K562 (cell line): Measurements from ENCODE around the gene EML3. TPM values are rescaled to one million over a fixed set of nuclear protein-coding genes. Genes with fewer than 3 reads are reported as not detected.

Experiments
- ATAC-seq: fragments of 200-7000 bp; cut with Tn5 transposase; 3 replicates; pipeline ENCODE4 v1.9.1; 2020; ENCODE audit warnings: moderate library complexity
- BruUV-seq: library from RNA; stranded (reverse); fragments of 400-500 nt; replicated peaks from 2 replicates; lab custom pipeline; 2021; lab: Mats Ljungman, UMichigan
- CTCF ChIA-PET: fragments of 300-600 bp; formaldehyde crosslinking; extraction: SDS; loops from one replicate; lab custom pipeline; 2021; ENCODE audit warnings: low intra/inter-chr PET ratio; lab: Yijun Ruan, JAX
- POLR2A ChIA-PET: fragments of 300-600, 350-650 bp; sonication (Branson Sonifier 250); formaldehyde crosslinking; extraction: SDS; loops from one replicate; lab custom pipeline; 2021; ENCODE audit warnings: antibody characterized with exemption, inconsistent platforms; lab: Yijun Ruan, JAX
- DNase-seq, 4 experiments: peaks; one replicate each; pipeline versions ENCODE4 v3.0.0 to v3.0.0-alpha.2; 2011 to 2018; ENCODE audit warnings: low spot score in 3 of 4, mixed read lengths in 3 of 4; ENCODE audit errors: extremely low read depth in 1 of 4
- FAIRE-seq: peaks from 2 replicates; lab custom pipeline; 2011; peaks lifted over from hg19 to GRCh38; lab: Jason Lieb, UNC
- H2AFZ ChIP-seq: 2 replicates; pipeline ENCODE4 v1.6.0; 2011; ENCODE audit warnings: low read depth, low read length, control low read depth, inconsistent platforms
- H3K27ac ChIP-seq: fragments of 200-600 bp; 3 replicates; pipeline ENCODE4 v1.8.0; 2011; ENCODE audit warnings: low read depth, mild to moderate bottlenecking, control low read depth, inconsistent platforms, low read length, moderate library complexity, mixed read lengths; ENCODE audit errors: extremely low read depth
- H3K27me3 ChIP-seq, 2 experiments: fragments of 300-600 bp in 1 of 2; 2 replicates in 1 of 2; 3 replicates in 1 of 2; pipeline versions ENCODE4 v1.6.0 to v1.8.0; 2011; ENCODE audit warnings: inconsistent platforms in 2 of 2, low read length in 2 of 2, mild to moderate bottlenecking in 1 of 2, mixed read lengths in 1 of 2, moderate library complexity in 1 of 2; ENCODE audit not compliant: control insufficient read depth in 2 of 2, insufficient read depth in 2 of 2
- H3K36me3 ChIP-seq: fragments of 300-600 bp; 3 replicates; pipeline ENCODE4 v1.8.0; 2011; ENCODE audit warnings: mild to moderate bottlenecking, low read length, inconsistent platforms; ENCODE audit not compliant: control insufficient read depth, insufficient read depth
- H3K4me1 ChIP-seq, 2 experiments: fragments of 200-600 bp in 1 of 2; replicated peaks in 1 of 2; 2 replicates in 1 of 2; 3 replicates in 1 of 2; pipeline versions ENCODE4 v1.5.1 to v1.8.0; 2011; ENCODE audit warnings: inconsistent platforms in 2 of 2, low read length in 2 of 2, mild to moderate bottlenecking in 1 of 2, mixed read lengths in 1 of 2, moderate library complexity in 1 of 2; ENCODE audit not compliant: control insufficient read depth in 2 of 2, insufficient read depth in 2 of 2
- H3K4me2 ChIP-seq: 2 replicates; pipeline ENCODE4 v1.6.1; 2011; ENCODE audit warnings: low read length, control low read depth, inconsistent platforms, mixed read lengths; ENCODE audit not compliant: insufficient read depth
- H3K4me3 ChIP-seq: fragments of 200-600 bp; sonication (generic), shearing (Covaris generic); 2 replicates; pipeline ENCODE4 v1.5.1; 2016; ENCODE audit warnings: control low read depth, inconsistent platforms
- H3K79me2 ChIP-seq: fragments of 200-600 bp; 3 replicates; pipeline ENCODE4 v1.8.0; 2011; ENCODE audit warnings: low read length, inconsistent platforms; ENCODE audit not compliant: control insufficient read depth, insufficient read depth
- H3K9ac ChIP-seq, 2 experiments: 2 replicates each; pipeline versions ENCODE4 v1.6.0 to v1.6.1; 2011; ENCODE audit warnings: low read depth in 2 of 2, low read length in 2 of 2, control low read depth in 1 of 2, inconsistent platforms in 1 of 2, mild to moderate bottlenecking in 1 of 2, mixed read lengths in 1 of 2; ENCODE audit not compliant: insufficient read depth in 1 of 2
- H3K9me1 ChIP-seq: one replicate; pipeline ENCODE4 v1.6.0; 2011; ENCODE audit warnings: inconsistent platforms, mild to moderate bottlenecking, low read length, moderate library complexity; ENCODE audit not compliant: control insufficient read depth, insufficient read depth
- H3K9me3 ChIP-seq: replicated peaks from 2 replicates; pipeline ENCODE4 v1.5.1; 2011; ENCODE audit warnings: low read depth, low read length, inconsistent platforms; ENCODE audit not compliant: control insufficient read depth, insufficient read depth
- H4K20me1 ChIP-seq: replicated peaks from 2 replicates; pipeline ENCODE4 v1.6.1; 2011; ENCODE audit warnings: low read length, inconsistent platforms, mixed read lengths; ENCODE audit not compliant: control insufficient read depth, insufficient read depth
- DPF2 ChIP-seq: fragments of 450-650 bp; IDR thresholded peaks from 2 replicates; pipeline ENCODE4 v1.6.1; 2016
- FOXP4 ChIP-seq: sonication (generic); formaldehyde crosslinking; IDR thresholded peaks from 2 replicates; pipeline ENCODE4 v1.8.0; 2022; ENCODE audit warnings: mild to moderate bottlenecking, missing genetic modification reagents, borderline replicate concordance
- KLF16 ChIP-seq: IDR thresholded peaks from 2 replicates; pipeline ENCODE4 v1.6.1; 2016; ENCODE audit warnings: antibody characterized with exemption
- MEIS2 ChIP-seq: fragments of 450-650 bp; IDR thresholded peaks from 2 replicates; pipeline ENCODE4 v1.6.1; 2014; ENCODE audit warnings: mild to moderate bottlenecking; ENCODE audit not compliant: partially characterized antibody
- MYC ChIP-seq, 2 experiments: fragments of 250-450 bp in 1 of 2; sonication (Bioruptor Pico) in 1 of 2; IDR thresholded peaks; 2 replicates each; pipeline versions ENCODE4 v1.5.1 to v1.6.1; 2012 to 2021; ENCODE audit warnings: low read depth in 2 of 2, borderline replicate concordance in 1 of 2, improper control_type of control experiment in 1 of 2, low read length in 1 of 2, mild to moderate bottlenecking in 1 of 2, moderate library complexity in 1 of 2
- SPI1 ChIP-seq: IDR thresholded peaks from 2 replicates; pipeline ENCODE4 v1.6.1; 2011; ENCODE audit warnings: low read depth, low read length, control low read depth, borderline replicate concordance
- WGBS: fragments of 100-300 bp; shearing (Covaris generic); methylation state at CpG from one replicate; pipeline ENCODE4 v1.1.6; 2016; ENCODE audit warnings: low coverage, mixed read lengths; ENCODE audit not compliant: insufficient coverage; ENCODE audit errors: missing lambda C conversion rate; 5-methylcytosine and 5-hydroxymethylcytosine counted together
- in situ Hi-C: fragments of 300-500 bp; cut with MboI; formaldehyde crosslinking; loops from 4 replicates; pipeline ENCODE4 v1.15.0; 2018; ENCODE audit warnings: inconsistent platforms, mixed read lengths
- intact Hi-C: fragments of 100-400 bp; cut with micrococcal nuclease; formaldehyde crosslinking; loops from 2 replicates; pipeline ENCODE4 v1.14.2; 2022
- polyA plus RNA-seq, 8 experiments: library from polyadenylated mRNA; depleted of rRNA in 4 of 8; stranded (reverse) in 5 of 8; unstranded in 3 of 8; fragments of >200 nt; fragmentation: Nextera tagmentation in 2 of 8; fragmentation: Illumina TruSeq in 1 of 8; extraction: Ambion mirVana in 2 of 8; extraction: Trizol in 1 of 8; gene quantifications; 2 replicates each; pipeline versions ENCODE4 v1.2.1 to v1.2.3, GENCODE V29; 2011 to 2014; ENCODE audit warnings: inconsistent platforms in 1 of 8, missing spikeins in 1 of 8
- total RNA-seq, 7 experiments: library from RNA; depleted of rRNA in 6 of 7; stranded (reverse); fragments of >200 nt in 6 of 7; fragmentation: Illumina TruSeq in 2 of 7; extraction: Trizol in 2 of 7; gene quantifications; 2 replicates each; pipeline versions ENCODE4 v1.2.1 to v1.2.3, GENCODE V29; 2011 to 2021; ENCODE audit warnings: low replicate concordance in 1 of 7
- TF ChIP-seq, protein P1 (sequence below): fragments of 200-800 bp; sonication (Bioruptor generic); IDR thresholded peaks from 2 replicates; pipeline ENCODE4 v1.6.1; 2017; ENCODE audit warnings: missing genetic modification characterization, missing compliant biosample characterization
- TF ChIP-seq, protein P2 (sequence below): sonication (generic); IDR thresholded peaks from 2 replicates; pipeline ENCODE4 v1.6.1; 2016
- TF ChIP-seq, protein P3 (sequence below), 3 experiments: fragments of 200-800 bp in 1 of 3; fragments of 250-450 bp in 1 of 3; fragments of 450-650 bp in 1 of 3; sonication (Bioruptor Pico) in 1 of 3; sonication (Bioruptor generic) in 1 of 3; formaldehyde crosslinking in 1 of 3; IDR thresholded peaks; 2 replicates each; pipeline versions ENCODE4 v1.6.1 to v1.8.0; 2016 to 2022; ENCODE audit warnings: mild to moderate bottlenecking in 2 of 3, missing genetic modification characterization in 2 of 3, missing compliant biosample characterization in 1 of 3, moderate library complexity in 1 of 3

The EML3 gene
- total and polyA plus RNA-seq, 9 of the 15 experiments (the other 6 are each of a cell fraction or from before 2014, with no cell fraction given) = 0.32 to 90.5 (median 26.4) TPM

DNA sequence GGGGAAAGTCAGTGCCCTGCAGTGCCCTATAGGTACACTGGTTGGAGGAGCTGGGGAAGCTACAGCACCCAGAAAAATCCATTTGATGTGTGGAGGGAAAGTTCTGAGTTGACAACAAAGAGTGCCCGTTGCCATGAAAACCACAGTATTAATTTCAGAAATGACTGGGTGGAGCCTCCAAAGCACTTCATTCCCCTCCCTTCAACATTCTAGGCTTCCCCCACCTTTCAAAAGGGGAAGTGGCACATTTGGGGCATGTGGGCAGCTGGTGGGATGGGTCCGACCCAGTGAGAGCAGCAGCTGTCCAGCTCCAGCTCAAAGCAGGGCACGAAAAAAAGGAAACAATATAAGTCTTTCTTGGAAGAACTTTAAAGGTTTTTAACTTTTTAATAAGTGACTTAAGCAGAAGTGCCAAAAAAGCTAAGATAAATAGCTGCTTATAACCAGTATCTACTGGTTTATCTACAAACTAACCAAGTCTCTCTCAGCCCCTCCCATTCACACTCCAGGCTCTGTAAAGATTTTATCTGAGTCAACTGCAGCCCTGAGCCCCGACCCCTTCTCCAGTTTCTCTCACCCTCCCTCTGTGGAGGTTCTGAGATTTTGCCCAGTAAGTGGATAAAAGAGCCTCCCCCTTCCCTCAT lies 57.0 kb downstream of the EML3 start:
- H3K4me2 ChIP-seq = peak overlapping the region; percentile 44; the same call in 1 of the 2 replicates
- peak overlapping the region; percentile 13 to 81; a peak in 2 of 4 replicates for H3K9ac ChIP-seq
- ChIA-PET POLR2A (interaction anchor here (0.6 to 2.9 kb wide), 5 partner anchors 9 to 131 kb away, joined by 3 to 17 read pairs (median 3); partner anchors contain the start of gene AHNAK), CTCF (interaction anchor here (0.6 kb wide), 2 partner anchors 162 to 163 kb away, joined by 3 to 4 read pairs; no protein-coding TSS in a partner anchor)
- no peak overlapping the region for H3K4me3 ChIP-seq
- H2AFZ ChIP-seq = no peak overlapping the region
- DNase-seq (peak in 2 of 4 experiments; percentile 56 to 63), FAIRE-seq (no peak), ATAC-seq (no peak)
- intact Hi-C loops = no loop called here
- peaks cover 12% of the 10 kb centered on the region; the same call in 2 of the 3 replicates for H3K79me2 ChIP-seq
- in situ Hi-C loops = loop anchor here (5.0 to 10.0 kb wide), 2 partner anchors 133 to 161 kb away; no protein-coding TSS in a partner anchor
- H3K9me3 ChIP-seq = no peaks in the 10 kb centered on the region
- H3K4me1 ChIP-seq = peaks cover 65 to 68% of the 10 kb centered on the region in 2 experiments
- H3K27ac ChIP-seq = peak overlapping the region; percentile 73
- H3K36me3 ChIP-seq = peaks cover 42% of the 10 kb centered on the region
- H4K20me1 ChIP-seq = no peaks in the 10 kb centered on the region; the same call in 1 of the 2 replicates
- no peaks in the 10 kb centered on the region for H3K9me1 ChIP-seq
- BruUV-seq = no TSS peak
- H3K27me3 ChIP-seq = no peaks in the 10 kb centered on the region
- WGBS = 37% methylated on average over 4 of the region's 4 CpGs
- TF ChIP-seq, protein P1, sequence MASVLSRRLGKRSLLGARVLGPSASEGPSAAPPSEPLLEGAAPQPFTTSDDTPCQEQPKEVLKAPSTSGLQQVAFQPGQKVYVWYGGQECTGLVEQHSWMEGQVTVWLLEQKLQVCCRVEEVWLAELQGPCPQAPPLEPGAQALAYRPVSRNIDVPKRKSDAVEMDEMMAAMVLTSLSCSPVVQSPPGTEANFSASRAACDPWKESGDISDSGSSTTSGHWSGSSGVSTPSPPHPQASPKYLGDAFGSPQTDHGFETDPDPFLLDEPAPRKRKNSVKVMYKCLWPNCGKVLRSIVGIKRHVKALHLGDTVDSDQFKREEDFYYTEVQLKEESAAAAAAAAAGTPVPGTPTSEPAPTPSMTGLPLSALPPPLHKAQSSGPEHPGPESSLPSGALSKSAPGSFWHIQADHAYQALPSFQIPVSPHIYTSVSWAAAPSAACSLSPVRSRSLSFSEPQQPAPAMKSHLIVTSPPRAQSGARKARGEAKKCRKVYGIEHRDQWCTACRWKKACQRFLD (CRISPR knock-in tag) = 0 out of 2 replicates have a peak, but pooled peaks have one; percentile 46
- TF ChIP-seq KLF16 = peak; percentile 67
- peak; percentile 7; the same call in 1 of the 2 replicates for TF ChIP-seq MYC (IDR thresholded peaks at IDR 0.05; ENCODE audit: low read depth, low read length)
- TF ChIP-seq MYC (CRISPR knock-in tag; IDR thresholded peaks at IDR 0.05; ENCODE audit: borderline replicate concordance, low read depth) = no peak
- peak; percentile 24; the same call in 1 of the 2 replicates for TF ChIP-seq DPF2
- peak; percentile 81 for TF ChIP-seq MEIS2
- TF ChIP-seq, protein P2, sequence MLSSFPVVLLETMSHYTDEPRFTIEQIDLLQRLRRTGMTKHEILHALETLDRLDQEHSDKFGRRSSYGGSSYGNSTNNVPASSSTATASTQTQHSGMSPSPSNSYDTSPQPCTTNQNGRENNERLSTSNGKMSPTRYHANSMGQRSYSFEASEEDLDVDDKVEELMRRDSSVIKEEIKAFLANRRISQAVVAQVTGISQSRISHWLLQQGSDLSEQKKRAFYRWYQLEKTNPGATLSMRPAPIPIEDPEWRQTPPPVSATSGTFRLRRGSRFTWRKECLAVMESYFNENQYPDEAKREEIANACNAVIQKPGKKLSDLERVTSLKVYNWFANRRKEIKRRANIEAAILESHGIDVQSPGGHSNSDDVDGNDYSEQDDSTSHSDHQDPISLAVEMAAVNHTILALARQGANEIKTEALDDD = peak; percentile 98
- TF ChIP-seq, protein P3, sequence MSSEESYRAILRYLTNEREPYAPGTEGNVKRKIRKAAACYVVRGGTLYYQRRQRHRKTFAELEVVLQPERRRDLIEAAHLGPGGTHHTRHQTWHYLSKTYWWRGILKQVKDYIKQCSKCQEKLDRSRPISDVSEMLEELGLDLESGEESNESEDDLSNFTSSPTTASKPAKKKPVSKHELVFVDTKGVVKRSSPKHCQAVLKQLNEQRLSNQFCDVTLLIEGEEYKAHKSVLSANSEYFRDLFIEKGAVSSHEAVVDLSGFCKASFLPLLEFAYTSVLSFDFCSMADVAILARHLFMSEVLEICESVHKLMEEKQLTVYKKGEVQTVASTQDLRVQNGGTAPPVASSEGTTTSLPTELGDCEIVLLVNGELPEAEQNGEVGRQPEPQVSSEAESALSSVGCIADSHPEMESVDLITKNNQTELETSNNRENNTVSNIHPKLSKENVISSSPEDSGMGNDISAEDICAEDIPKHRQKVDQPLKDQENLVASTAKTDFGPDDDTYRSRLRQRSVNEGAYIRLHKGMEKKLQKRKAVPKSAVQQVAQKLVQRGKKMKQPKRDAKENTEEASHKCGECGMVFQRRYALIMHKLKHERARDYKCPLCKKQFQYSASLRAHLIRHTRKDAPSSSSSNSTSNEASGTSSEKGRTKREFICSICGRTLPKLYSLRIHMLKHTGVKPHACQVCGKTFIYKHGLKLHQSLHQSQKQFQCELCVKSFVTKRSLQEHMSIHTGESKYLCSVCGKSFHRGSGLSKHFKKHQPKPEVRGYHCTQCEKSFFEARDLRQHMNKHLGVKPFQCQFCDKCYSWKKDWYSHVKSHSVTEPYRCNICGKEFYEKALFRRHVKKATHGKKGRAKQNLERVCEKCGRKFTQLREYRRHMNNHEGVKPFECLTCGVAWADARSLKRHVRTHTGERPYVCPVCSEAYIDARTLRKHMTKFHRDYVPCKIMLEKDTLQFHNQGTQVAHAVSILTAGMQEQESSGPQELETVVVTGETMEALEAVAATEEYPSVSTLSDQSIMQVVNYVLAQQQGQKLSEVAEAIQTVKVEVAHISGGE (CRISPR knock-in tag; IDR thresholded peaks at IDR 0.05) = peak in 1 of 3 experiments; percentile 1; a peak in 1 of 6 replicates
- no peak for TF ChIP-seq FOXP4 (CRISPR knock-in tag)
- peak; percentile 94 for TF ChIP-seq SPI1
